ENCODE measurements around the gene LMNA.

- TF ChIP-seq CTCF (IDR thresholded peaks at IDR 0.05) (no peak), POLR2A (IDR thresholded peaks at IDR 0.05) (no peak)
Measured at GRCh38 chr1:156149374-156150332, 35.1 kb downstream of the LMNA start.
